NOMO-1 treated with DMSO at 0.1 percent for 48 hours (cell line): Measurements from ENCODE around the gene ELMOD2.
"Not testable (repeated sequence)": the region's sequence is repeated elsewhere in the genome, so short reads cannot be mapped to it uniquely, and the experiment has no call there.

Experiments
- DNase-seq: peaks from one replicate; lab custom pipeline; 2025; ENCODE audit not compliant: unreplicated experiment; lab: John Stamatoyannopoulos, UW

Gene ELMOD2, protein sequence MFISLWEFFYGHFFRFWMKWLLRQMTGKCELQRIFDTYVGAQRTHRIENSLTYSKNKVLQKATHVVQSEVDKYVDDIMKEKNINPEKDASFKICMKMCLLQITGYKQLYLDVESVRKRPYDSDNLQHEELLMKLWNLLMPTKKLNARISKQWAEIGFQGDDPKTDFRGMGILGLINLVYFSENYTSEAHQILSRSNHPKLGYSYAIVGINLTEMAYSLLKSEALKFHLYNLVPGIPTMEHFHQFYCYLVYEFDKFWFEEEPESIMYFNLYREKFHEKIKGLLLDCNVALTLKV

GRCh38 chr4:140523857-140524742 lies at the start of gene ELMOD2:
TSS of gene ELMOD2 (plus strand) at chr4:140524168. CDS start at chr4:140525429, 1,261 bp downstream.
- DNase-seq: peak; percentile 99

- no peak for DNase-seq
These were observed 40.5 kb upstream of the ELMOD2 start for GRCh38 chr4:140483445-140483844.

- no peak for DNase-seq
These were observed 38.0 kb upstream of the ELMOD2 start for GRCh38 chr4:140485939-140486338.

DNA sequence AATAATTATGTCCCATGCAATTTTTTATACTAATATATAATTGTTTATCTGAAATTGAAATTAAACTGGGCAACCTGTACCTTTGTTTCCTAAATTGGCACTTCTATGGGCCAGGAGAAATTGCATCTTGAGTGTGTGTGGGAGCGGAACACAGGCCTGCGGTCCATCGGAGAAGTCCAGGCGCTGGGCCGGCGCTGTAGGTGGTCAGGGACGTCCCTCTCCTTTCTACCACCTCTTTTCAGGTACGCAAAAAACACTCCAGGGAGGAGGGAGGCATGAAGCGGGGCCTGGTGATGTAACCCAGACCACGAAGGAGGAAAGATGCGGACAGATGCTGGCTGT lies 26.6 kb upstream of the ELMOD2 start:
- no peak for DNase-seq

DNA sequence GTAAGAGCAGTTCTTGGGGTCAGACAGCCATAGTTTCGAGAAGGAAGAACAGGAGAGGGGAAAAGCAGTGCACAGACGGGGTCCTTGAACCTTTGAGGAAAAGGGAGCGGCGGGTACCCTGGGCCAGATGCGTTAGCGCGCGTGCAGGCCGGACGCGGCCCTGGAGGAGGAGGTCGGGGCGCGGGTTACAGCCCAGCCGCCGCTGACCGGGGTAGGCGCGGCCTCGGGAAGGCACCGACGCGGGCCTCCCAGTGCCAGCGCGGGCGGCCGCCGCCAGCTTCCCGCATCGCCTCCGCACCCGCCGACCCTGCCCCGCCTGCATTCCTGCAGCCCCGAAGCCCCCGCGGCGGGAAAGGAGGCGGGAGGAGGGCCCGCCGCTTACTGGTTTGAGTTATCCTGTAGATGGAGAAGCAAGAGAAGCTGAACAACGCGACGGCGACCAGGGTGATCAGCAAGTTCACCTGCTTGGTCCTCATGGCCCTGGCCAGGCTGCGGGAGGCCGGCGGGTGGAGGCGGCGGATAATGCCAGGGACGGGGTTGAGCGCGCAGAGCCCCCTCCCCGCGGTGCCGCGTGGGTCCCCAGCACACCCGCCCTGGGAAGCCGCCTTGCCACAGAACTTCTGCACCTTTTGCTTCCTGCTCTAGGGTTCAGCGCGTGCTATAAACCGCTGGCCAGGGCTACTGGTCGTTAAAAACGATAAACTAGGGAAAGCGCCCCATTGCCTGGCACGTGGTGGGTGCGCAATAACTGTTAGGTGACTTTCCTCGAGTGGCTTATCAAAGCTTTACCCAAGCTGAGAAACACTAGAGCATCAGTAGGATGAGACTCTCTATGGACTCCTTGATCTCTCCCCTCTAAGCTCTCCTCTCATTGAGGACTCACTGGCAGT lies 26.0 kb upstream of the ELMOD2 start, which contains the start of gene MGAT4D:
MGAT4D (minus strand) TSS at position 547 of the 890 bp plus-strand sequence; CDS start at position 476, 71 bp downstream.
- no peak for DNase-seq

GRCh38 chr4:140499391-140499790 lies 24.6 kb upstream of the ELMOD2 start:
- DNase-seq: no peak

- no peak for DNase-seq
These were observed 19.7 kb upstream of the ELMOD2 start for GRCh38 chr4:140504261-140504660.

DNA sequence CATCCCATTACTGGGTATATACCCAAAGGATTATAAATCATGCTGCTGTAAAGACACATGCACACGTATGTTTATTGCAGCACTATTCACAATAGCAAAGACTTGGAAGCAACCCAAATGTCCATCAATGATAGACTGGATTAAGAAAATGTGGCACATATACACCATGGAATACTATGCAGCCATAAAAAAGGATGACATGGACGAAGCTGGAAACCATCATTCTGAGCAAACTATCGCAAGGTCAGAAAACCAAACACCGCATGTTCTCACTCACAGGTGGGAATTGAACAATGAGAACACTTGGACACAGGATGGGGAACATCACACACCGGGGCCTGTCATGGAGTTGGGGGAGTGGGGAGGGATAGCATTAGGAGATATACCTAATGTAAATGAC lies 10.2 kb upstream of the ELMOD2 start:
- not testable (repeated sequence) for DNase-seq

- DNase-seq: no peak
These were observed 8.5 kb upstream of the ELMOD2 start for GRCh38 chr4:140515423-140515822.

- DNase-seq: peak; percentile 95
These were observed 555 bp upstream of the ELMOD2 start for GRCh38 chr4:140523370-140523856.

- peak; percentile 30 for DNase-seq
These were observed 5.5 kb downstream of the ELMOD2 start for GRCh38 chr4:140529434-140529833.

GRCh38 chr4:140533951-140534480 lies 10.0 kb downstream of the ELMOD2 start:
- no peak for DNase-seq

GRCh38 chr4:140556372-140557085 lies 32.6 kb downstream of the ELMOD2 start:
- DNase-seq: no peak

- DNase-seq: no peak
These were observed 34.0 kb downstream of the ELMOD2 start for GRCh38 chr4:140557831-140558435.

GRCh38 chr4:140559696-140560095 lies 35.7 kb downstream of the ELMOD2 start:
- no peak for DNase-seq

DNA sequence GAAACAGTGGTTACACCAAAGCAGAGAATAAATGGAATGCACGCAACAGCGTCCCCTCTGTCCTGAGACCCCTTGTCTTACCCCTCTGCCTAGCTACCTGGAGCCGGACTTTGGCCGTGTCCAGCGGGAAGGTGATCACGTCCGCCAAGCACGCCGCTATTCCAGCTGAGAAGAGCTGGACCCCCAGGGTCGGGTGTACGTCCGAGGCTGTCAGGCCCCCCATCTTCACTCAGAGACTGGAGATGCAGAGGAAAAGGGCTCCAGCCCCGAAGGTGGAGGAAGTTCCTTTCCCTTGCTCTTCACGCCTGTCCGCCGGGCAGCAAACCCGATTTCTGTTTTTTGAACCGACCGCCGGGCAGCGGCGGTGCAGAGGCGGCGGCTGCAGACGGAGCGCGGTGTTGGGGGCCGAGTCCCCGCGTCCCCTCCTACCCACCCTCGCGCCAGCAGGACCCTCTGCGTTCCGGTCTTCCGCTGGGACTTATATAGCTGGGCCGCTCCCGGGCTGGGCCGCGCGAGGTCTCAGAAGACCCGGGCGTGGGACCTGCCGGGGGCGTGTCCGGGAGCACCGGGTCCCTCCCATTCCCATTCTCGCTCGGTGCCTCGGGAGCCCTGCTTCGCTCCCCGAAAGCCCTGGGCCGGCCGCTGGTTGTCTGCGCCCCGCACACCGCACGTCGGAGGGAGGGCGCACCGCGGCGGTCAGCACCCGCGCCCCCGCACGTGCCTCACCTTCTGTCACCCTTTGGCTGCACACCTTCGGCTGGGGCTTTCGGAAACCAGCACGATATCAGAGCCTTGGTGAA lies 44.7 kb downstream of the ELMOD2 start, which contains the start of gene UCP1:
UCP1 (minus strand) TSS at position 455 of the 800 bp plus-strand sequence; CDS start at position 223, 232 bp downstream.
- DNase-seq: no peak

GRCh38 chr4:140569307-140569638 lies 45.3 kb downstream of the ELMOD2 start:
- no peak for DNase-seq

- DNase-seq: no peak
These were observed 47.7 kb downstream of the ELMOD2 start for GRCh38 chr4:140571620-140572019.

- DNase-seq: no peak
These were observed 51.5 kb downstream of the ELMOD2 start for GRCh38 chr4:140575489-140575888.
